Retina (tissue), 1 donor: Measurements from ENCODE around the gene FCHO1.
A peak's percentile ranks its signal among the peaks of the same experiment; 100 is the strongest.

Experiments
- DNase-seq: peaks from one replicate; pipeline ENCODE4 v3.0.0-alpha.2; 2016

The FCHO1 gene

GRCh38 chr19:17734146-17734545, 17.1 kb upstream of the FCHO1 start:
- DNase-seq = no peak

GRCh38 chr19:17735410-17735809, 15.9 kb upstream of the FCHO1 start:
- DNase-seq = no peak

- DNase-seq = no peak
Measured at GRCh38 chr19:17737690-17738153, 13.6 kb upstream of the FCHO1 start.

- no peak for DNase-seq
Measured at GRCh38 chr19:17739121-17739875, 12.0 kb upstream of the FCHO1 start.

GRCh38 chr19:17741456-17741855, 9.8 kb upstream of the FCHO1 start:
- DNase-seq = no peak

- DNase-seq = no peak
Measured at GRCh38 chr19:17743874-17744580, 7.2 kb upstream of the FCHO1 start.

GRCh38 chr19:17747205-17748098, 3.8 kb upstream of the FCHO1 start:
- peak; percentile 91 for DNase-seq

GRCh38 chr19:17748884-17749638, 2.2 kb upstream of the FCHO1 start:
- DNase-seq = no peak

GRCh38 chr19:17749912-17750317, 1.4 kb upstream of the FCHO1 start:
- no peak for DNase-seq

- DNase-seq = no peak
Measured at GRCh38 chr19:17751912-17752273, 616 bp downstream of the FCHO1 start.

GRCh38 chr19:17752865-17753639, 1.8 kb downstream of the FCHO1 start:
- DNase-seq = no peak

GRCh38 chr19:17753976-17754375, 2.7 kb downstream of the FCHO1 start:
- DNase-seq = peak; percentile 55

- no peak for DNase-seq
Measured at GRCh38 chr19:17754634-17755442, 3.6 kb downstream of the FCHO1 start.

GRCh38 chr19:17755443-17755890, 4.2 kb downstream of the FCHO1 start:
- no peak for DNase-seq

- peak; percentile 94 for DNase-seq
Measured at GRCh38 chr19:17755977-17756670, 4.8 kb downstream of the FCHO1 start.

GRCh38 chr19:17757125-17757524, 5.8 kb downstream of the FCHO1 start:
- DNase-seq = no peak

GRCh38 chr19:17758515-17758914, 7.2 kb downstream of the FCHO1 start:
- no peak for DNase-seq

- DNase-seq = no peak
Measured at GRCh38 chr19:17761148-17761547, 9.9 kb downstream of the FCHO1 start.

- DNase-seq = peak; percentile 59
Measured at GRCh38 chr19:17762505-17763229, 11.4 kb downstream of the FCHO1 start.
